ENCODE measurements around the gene ELOB.

Gene ELOB

GRCh38 chr16:2782583-2783351 is 5.7 kb upstream of the ELOB start:
- no peak for DNase-seq (ENCODE audit: low spot score)

GRCh38 chr16:2779978-2780898 is 3.2 kb upstream of the ELOB start:
- no peak for DNase-seq (ENCODE audit: low spot score)

DNA sequence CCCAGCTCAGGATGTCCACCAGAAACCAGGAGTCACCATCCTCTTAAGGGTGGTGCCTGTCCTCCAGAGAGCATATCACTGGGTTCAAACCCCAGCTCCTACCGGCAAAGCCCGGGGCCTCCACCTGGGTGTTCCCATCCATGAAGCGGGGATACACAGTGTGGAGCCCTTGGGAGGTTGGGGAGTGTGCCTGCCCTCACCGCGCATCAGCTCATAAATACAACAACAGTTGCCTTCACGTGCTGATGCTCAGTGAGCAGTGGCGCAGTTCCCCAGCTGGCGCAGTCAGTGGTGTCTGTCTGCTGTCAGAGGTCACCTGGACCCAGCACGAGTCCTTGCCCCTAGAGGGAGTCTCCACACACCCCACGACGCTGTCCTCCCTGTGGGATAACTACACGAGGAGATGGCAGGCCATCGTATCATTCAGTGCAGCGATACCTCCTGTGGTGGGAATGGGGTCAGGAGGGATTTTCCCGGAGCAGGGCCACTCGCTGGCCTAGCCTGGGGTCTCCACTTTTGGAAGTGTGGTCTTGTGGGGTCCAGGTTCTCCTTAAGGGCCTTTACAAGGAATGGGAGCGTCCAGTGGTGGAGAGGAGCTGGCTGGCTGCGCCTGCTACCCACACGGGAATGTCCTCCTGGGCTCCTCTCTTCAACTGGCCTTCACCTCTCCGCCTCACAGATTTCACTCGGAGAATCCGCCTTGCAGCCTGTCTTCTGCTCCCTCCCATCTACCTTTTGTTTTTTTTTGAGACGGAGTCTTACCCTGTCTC is 2.3 kb upstream of the ELOB start:
- DNase-seq (ENCODE audit: low spot score) = no peak

GRCh38 chr16:2778630-2778958 is 1.5 kb upstream of the ELOB start:
- no peak for DNase-seq (ENCODE audit: low spot score)

DNA sequence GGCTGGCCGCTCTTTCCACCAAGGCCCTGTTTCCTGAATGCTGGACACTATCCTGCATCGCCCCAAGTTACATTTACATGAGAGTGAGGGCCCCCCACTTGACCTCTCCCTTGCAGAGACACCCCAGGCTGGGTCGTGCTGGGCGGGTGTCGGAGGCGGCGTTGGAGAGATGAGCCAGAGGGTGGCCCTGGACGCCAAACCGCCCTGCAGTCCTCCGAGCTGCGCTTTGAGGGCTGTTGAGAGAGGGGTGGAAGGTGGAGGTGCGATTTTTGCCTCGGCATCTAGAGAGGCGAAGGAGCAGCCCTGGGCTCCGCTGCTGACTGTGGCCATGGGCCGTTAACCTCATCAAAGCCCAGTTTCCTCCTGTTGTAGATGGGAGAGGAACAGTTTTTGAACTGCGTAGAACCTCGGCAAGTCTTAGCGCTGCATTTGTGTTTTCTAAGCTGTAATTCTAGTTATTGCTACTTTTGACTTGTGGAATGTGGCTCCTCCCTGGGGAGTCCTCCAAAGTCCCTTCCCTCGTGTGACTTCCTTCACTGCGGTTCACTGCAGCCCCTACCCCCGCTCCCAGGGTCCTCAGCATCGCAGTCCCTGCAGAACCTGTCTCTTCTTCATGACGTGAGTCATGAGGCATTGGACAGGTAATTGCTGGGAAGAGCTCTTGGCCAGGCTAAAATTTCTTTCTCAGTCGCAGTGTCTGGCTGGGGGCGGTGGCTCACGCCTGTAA is 986 bp upstream of the ELOB start:
- DNase-seq (ENCODE audit: low spot score) = no peak

DNA sequence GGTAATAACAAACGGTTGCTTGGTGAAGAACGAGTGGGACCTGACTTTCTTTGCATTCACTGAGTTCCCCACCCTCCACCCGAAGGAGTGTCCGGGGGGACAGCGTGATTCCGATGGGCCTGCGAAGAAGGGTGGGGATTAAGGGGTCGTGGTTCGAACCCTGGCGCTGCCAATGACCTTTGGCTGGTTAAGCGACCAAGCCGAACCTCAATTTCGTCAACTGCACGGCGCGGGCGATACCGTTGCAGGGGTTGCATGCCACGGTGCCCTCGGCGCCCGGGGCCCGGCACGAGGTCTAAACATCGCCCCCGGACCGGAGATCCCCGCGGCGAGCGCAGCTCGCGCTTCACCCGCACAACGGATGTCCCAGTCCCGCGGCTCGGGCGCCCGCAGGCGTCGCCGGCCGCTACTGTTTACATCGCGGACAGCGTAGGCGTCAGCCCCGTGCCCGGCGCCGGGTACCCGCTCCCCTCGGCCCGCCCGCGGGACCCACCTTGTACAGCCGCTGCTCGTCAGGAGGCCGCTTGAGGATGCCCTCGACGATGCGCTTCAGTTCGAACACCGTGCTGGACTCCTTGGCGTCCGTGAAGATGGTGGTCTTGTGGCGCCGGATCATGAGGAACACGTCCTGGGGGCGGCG is 460 bp downstream of the ELOB start:
- peak; percentile 49 for DNase-seq (ENCODE audit: low spot score)

- peak; percentile 23 for DNase-seq (ENCODE audit: low spot score)
Measured at GRCh38 chr16:2775765-2776499, 1.1 kb downstream of the ELOB start.

DNA sequence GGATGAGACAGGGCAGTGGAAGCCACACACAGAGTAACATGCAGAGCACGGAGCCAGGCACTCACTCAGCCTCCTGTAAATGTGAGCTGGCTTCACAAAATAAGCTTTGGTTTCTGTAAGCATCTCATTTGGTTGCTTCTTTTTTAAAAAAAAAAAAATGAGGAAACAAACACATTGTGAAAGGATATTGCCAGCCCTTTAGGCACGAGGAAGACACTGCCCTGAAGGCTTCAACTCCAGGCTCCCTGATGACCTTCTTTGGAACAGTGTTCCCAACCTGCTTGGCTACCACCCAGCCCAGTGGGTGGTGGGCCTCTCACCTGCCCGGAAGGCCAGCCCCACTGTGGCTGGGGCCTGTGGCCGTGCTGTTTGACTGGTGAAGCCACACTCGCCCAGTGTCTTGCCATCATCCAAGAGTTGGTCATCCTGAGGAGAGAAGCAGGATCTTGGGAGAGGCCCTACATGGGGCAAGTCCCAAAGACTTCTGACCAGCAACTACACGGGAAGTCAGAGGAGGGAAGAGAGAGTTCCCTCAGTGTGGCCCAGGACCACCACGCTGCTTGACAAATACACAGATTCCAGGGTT is 1.9 kb downstream of the ELOB start:
- no peak for DNase-seq (ENCODE audit: low spot score)

GRCh38 chr16:2774161-2774891 is 2.8 kb downstream of the ELOB start:
- DNase-seq (ENCODE audit: low spot score) = no peak

DNA sequence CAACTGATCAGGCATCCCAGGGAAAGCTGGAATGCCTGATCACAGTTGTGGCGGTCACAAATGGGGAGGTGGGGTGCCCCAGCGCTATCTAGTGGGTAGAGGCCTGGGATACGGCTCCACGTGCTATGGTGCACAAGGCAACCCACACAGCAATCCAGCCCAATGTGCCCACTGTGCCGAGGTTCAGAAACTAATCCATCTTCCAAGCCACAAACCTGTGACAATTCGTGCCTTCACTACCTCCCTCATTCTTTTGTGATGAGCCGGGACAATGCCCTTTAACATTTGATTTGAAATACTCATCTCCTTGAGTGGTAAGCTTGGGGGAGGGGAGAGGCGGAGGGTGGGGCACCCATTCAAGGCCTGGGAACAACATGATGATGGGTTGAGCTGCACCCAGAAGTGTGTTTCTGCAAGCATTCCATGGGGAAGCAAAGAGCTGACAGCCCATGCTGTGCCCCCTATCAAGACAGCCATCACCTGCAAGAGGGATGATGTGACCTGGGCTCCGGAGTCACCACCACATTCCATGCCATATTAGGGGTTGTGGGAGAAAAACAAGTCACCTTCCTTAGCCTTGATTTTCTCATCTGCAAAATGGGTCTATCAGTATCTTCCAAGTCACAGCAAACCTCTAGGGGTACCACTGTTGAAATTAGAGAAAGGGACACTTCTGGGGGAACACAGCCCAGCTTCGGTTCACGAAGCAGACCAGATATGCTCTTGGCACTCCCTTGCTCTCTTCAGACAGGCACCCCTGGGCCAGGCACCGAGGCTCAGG is 3.7 kb downstream of the ELOB start:
- DNase-seq (ENCODE audit: low spot score) = no peak

DNA sequence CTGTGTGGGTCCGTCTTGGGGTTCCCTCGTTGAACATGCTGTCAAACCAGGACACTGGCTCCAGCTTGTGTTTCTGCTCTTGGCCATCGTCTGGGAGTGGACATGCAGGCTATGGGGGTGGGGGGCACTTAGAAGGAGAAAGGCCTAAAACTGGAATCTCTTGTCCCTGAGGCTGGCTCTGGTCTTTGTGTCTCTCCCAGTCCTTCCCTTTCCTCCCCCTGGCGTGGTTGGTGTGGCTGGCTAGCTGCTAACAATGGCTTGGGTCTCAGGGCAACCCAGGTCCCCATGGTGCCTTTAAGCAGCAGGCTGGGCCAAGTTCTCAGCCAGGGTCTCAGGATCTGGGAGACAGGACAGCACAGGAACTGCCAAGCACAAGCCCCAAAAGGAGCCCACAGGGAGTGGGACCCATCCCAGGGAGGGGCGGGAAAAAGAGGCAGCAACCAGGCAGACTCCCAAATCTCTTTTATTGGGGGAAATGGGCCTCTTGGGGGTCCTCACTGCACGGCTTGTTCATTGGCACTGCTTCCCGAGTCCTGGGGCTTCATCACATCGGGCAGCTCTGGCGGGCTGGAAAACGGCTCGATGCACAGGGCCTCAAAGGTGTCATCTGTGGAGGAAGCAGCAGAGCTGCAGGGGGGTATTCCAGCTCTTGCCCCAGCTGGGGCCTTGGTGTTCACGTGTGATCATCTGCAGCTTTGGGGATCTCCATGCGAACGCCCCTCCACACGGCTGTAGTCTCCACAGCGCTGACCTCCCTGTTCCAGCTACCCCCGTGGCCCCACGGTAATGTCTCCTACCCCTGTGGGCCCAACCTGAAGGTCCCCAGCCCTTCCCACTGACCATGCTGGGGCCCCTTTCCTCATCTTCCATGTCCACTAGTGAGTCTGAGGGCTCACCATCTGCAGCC is 5.3 kb downstream of the ELOB start:
- no peak for DNase-seq (ENCODE audit: low spot score)

- DNase-seq (ENCODE audit: low spot score) = peak; percentile 45
Measured at GRCh38 chr16:2770057-2770951, 6.8 kb downstream of the ELOB start.

DNA sequence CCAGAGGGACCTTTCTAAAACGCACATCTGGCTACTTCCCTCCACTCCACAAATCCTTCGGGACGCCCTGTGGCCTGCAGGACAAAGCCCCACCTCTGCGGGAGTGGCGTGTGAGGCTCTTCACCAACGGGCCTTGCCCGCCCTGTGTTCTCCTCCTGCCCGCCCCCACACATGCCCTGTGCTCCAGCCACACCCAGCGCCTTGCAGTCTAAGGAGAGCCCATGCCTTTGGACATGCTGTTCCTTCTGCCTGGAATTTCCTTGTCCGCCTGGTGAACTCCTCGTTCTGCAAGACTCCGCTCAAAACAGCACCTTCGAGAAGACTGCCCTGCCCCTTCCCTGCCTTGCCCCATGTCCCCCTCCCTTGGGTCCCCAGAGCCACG is 7.4 kb downstream of the ELOB start:
- DNase-seq (ENCODE audit: low spot score) = no peak

DNA sequence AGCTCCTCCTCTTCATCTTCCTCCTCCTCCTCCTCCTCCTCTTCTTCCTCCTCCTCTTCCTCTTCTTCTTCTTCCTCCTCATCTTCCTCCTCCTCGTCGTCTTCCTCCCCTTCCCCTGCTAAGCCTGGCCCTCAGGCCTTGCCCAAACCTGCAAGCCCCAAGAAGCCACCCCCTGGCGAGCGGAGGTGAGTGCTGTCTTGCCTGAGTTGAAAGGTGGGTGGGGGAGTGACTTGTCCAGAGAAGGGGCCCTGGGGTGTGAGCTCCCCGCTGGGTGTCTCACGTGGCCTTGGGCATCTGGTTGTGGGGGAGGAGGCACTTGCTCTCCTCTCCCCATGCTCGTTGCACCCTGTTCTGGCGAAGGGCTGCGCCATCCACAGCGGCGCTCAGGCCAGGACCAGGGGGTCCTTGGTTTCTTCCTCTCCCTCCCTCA is 8.0 kb downstream of the ELOB start:
- no peak for DNase-seq (ENCODE audit: low spot score)

DNA sequence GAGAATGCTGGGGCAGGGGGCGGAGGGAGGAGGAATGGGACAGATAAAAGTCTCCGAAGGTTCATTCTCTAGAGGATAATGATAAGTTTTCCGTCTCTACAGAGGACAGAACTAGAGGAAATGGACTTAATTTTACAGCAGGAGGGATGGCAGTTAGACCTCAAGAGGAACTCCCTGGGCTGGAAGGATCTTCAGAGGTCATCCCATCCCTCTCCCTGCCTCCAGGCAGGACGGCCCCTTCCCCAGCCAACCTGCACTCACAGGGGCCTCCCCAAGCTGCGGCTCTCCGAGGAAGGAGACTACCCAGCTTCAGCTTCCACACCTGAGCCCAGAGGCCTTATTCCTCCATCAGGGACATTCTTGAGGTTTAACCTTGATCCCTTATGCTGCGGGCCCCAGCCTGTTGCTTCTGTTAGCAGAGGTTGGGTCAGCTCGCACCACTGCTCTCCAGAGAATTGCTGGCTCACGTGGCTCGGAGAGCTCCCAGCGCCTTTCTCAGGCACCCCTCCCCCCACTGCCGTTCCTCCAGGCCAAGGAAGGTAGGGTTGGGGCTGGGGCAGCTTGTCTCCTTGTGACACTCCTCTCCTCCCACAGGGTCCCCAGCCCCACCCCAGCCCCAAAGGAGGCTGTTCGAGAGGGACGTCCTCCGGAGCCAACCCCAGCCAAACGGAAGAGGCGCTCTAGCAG is 8.5 kb downstream of the ELOB start:
- DNase-seq (ENCODE audit: low spot score) = no peak

GRCh38 chr16:2767891-2768290 is 9.2 kb downstream of the ELOB start:
- no peak for DNase-seq (ENCODE audit: low spot score)
